Osteocyte (in vitro differentiated cells): ENCODE results near the gene PLA2R1. TPM values are rescaled to one million over a fixed set of nuclear protein-coding genes. Genes with fewer than 3 reads are reported as not detected.

Experiments used
- DNase-seq: peaks from one replicate; pipeline ENCODE4 v3.0.0; 2021; ENCODE audit warnings: mixed read lengths; ENCODE audit not compliant: unreplicated experiment; ENCODE audit errors: extremely low spot score
- H3K27ac Mint-ChIP-seq: one replicate; pipeline ENCODE4 v1.8.0; 2021; ENCODE audit warnings: mild to moderate bottlenecking, mixed read lengths; ENCODE audit not compliant: unreplicated experiment
- H3K27me3 Mint-ChIP-seq: one replicate; pipeline ENCODE4 v1.8.0; 2021; ENCODE audit warnings: mixed read lengths; ENCODE audit not compliant: unreplicated experiment
- H3K36me3 Mint-ChIP-seq: one replicate; pipeline ENCODE4 v1.8.0; 2021; ENCODE audit warnings: mixed read lengths; ENCODE audit not compliant: unreplicated experiment
- H3K4me1 Mint-ChIP-seq: one replicate; pipeline ENCODE4 v1.8.0; 2021; ENCODE audit warnings: mixed read lengths; ENCODE audit not compliant: unreplicated experiment
- H3K4me3 Mint-ChIP-seq: one replicate; pipeline ENCODE4 v1.8.0; 2021; ENCODE audit warnings: mild to moderate bottlenecking, moderate library complexity, mixed read lengths; ENCODE audit not compliant: unreplicated experiment
- H3K9me3 Mint-ChIP-seq: one replicate; pipeline ENCODE4 v1.8.0; 2021; ENCODE audit warnings: mixed read lengths; ENCODE audit not compliant: unreplicated experiment
- total RNA-seq: library from RNA; stranded (reverse); gene quantifications from 2 replicates; pipeline ENCODE4 v1.2.1, GENCODE V29; 2021
- TF ChIP-seq, protein P1 (sequence below): fragments of 200-600 bp; sonication (generic); IDR thresholded peaks from 2 replicates; pipeline ENCODE4 v1.5.0; 2021; ENCODE audit warnings: antibody characterized with exemption, mild to moderate bottlenecking, moderate library complexity

PLA2R1 gene
- total RNA-seq, 1 donor from 2014 or later: 78.9 TPM

DNA sequence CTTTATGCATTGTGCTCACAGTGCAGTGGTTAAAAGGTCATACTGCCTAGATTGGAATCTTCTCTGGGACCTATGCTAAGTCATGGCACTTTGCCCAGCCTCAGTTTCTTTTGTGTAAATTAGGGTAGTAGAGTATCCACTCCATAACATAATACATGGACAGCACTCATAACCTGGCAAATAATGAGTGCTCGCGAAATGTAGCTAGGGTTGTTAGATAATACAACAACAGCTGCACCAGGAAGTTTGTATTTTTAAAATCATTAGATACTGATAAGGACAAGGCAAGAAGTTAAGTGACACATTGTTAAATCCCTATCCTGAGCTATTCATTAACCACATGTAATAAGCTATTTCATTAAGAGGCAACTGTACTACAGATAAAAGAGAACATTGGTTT lies 13.8 kb upstream of the PLA2R1 start:
- Mint-ChIP-seq H3K27ac (peak overlapping the region; percentile 27), H3K27me3 (no peaks in the 10 kb centered on the region), H3K4me3 (no peak overlapping the region), H3K4me1 (peaks cover 15% of the 10 kb centered on the region), H3K36me3 (no peaks in the 10 kb centered on the region), H3K9me3 (peaks cover 9% of the 10 kb centered on the region)
- DNase-seq: no peak
- TF ChIP-seq, protein P1, sequence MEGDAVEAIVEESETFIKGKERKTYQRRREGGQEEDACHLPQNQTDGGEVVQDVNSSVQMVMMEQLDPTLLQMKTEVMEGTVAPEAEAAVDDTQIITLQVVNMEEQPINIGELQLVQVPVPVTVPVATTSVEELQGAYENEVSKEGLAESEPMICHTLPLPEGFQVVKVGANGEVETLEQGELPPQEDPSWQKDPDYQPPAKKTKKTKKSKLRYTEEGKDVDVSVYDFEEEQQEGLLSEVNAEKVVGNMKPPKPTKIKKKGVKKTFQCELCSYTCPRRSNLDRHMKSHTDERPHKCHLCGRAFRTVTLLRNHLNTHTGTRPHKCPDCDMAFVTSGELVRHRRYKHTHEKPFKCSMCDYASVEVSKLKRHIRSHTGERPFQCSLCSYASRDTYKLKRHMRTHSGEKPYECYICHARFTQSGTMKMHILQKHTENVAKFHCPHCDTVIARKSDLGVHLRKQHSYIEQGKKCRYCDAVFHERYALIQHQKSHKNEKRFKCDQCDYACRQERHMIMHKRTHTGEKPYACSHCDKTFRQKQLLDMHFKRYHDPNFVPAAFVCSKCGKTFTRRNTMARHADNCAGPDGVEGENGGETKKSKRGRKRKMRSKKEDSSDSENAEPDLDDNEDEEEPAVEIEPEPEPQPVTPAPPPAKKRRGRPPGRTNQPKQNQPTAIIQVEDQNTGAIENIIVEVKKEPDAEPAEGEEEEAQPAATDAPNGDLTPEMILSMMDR: no peak

DNA sequence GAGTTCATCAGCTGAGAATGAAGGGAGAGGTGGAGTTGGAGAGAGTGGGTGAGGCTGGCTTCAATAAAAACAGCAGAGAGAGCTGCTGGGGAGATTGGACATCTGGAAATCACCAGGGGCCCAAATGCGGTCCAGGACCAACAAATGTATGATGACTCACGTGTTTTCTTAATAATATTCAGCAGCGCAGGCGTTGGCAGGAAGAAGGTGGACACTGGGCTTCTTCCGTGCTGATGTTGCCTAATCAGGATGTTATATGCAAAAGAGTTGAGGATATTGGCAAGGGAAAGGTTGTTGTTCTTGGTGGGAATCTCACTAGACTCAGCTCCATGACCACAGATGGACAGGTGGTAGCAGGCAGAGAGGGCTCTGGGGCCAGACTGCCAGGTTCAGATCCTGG lies 12.8 kb upstream of the PLA2R1 start:
- TF ChIP-seq, protein P1: no peak
- no peaks in the 10 kb centered on the region for H3K27me3 Mint-ChIP-seq
- H3K9me3 Mint-ChIP-seq: peaks cover 5% of the 10 kb centered on the region
- H3K27ac Mint-ChIP-seq: no peak overlapping the region
- H3K36me3 Mint-ChIP-seq: no peaks in the 10 kb centered on the region
- H3K4me1 Mint-ChIP-seq: peaks cover 20% of the 10 kb centered on the region
- no peak for DNase-seq
- H3K4me3 Mint-ChIP-seq: no peak overlapping the region

GRCh38 chr2:160073284-160073888 lies 11.0 kb upstream of the PLA2R1 start:
- DNase-seq: no peak
- peaks cover 22% of the 10 kb centered on the region for H3K4me1 Mint-ChIP-seq
- H3K36me3 Mint-ChIP-seq: no peaks in the 10 kb centered on the region
- no peak overlapping the region for H3K27ac Mint-ChIP-seq
- TF ChIP-seq, protein P1: no peak
- no peaks in the 10 kb centered on the region for H3K27me3 Mint-ChIP-seq
- no peak overlapping the region for H3K4me3 Mint-ChIP-seq
- peaks cover 8% of the 10 kb centered on the region for H3K9me3 Mint-ChIP-seq

- Mint-ChIP-seq H3K9me3 (peaks cover 8% of the 10 kb centered on the region), H3K4me3 (no peak overlapping the region), H3K36me3 (peaks cover 5% of the 10 kb centered on the region), H3K27ac (peak overlapping the region; percentile 18), H3K27me3 (no peaks in the 10 kb centered on the region), H3K4me1 (peaks cover 21% of the 10 kb centered on the region)
- no peak for DNase-seq
- TF ChIP-seq, protein P1: no peak
Measured at GRCh38 chr2:160068906-160069305, 6.5 kb upstream of the PLA2R1 start.

- DNase-seq: no peak
- no peak overlapping the region for H3K4me3 Mint-ChIP-seq
- H3K27ac Mint-ChIP-seq: no peak overlapping the region
- H3K36me3 Mint-ChIP-seq: peaks cover 5% of the 10 kb centered on the region
- TF ChIP-seq, protein P1: no peak
- peaks cover 40% of the 10 kb centered on the region for H3K4me1 Mint-ChIP-seq
- peaks cover 8% of the 10 kb centered on the region for H3K9me3 Mint-ChIP-seq
- H3K27me3 Mint-ChIP-seq: no peaks in the 10 kb centered on the region
Measured at GRCh38 chr2:160064916-160065315, 2.5 kb upstream of the PLA2R1 start.
